RWPE2 (cell line): ENCODE measurements around the gene SH3RF1.
A peak's percentile ranks its signal among the peaks of the same experiment; 100 is the strongest.
"Not testable (repeated sequence)": the region's sequence is repeated elsewhere in the genome, so short reads cannot be mapped to it uniquely, and the experiment has no call there.

Experiments
- ATAC-seq: fragments of 200-7000 bp; cut with Tn5 transposase; 3 replicates; pipeline ENCODE4 v1.9.1; 2021; ENCODE audit warnings: low read depth
- DNase-seq: peaks from one replicate; pipeline ENCODE4 v3.0.0-alpha.2; 2020; ENCODE audit warnings: low spot score
- H3K27ac ChIP-seq: fragments of 450-650 bp; 2 replicates; pipeline ENCODE4 v1.5.1; 2017; ENCODE audit warnings: mild to moderate bottlenecking; ENCODE audit not compliant: poor library complexity, severe bottlenecking
- H3K27me3 ChIP-seq: fragments of 250-450 bp; sonication (Bioruptor Pico); 2 replicates; pipeline ENCODE4 v1.5.1; 2021; ENCODE audit warnings: mild to moderate bottlenecking, moderate library complexity; ENCODE audit not compliant: insufficient read depth, poor library complexity, severe bottlenecking
- H3K36me3 ChIP-seq: fragments of 250-450 bp; sonication (Bioruptor Pico); 2 replicates; pipeline ENCODE4 v1.5.1; 2020; ENCODE audit warnings: low read depth, mild to moderate bottlenecking, moderate library complexity
- H3K4me1 ChIP-seq: fragments of 250-450 bp; sonication (Bioruptor Pico); 2 replicates; pipeline ENCODE4 v1.5.1; 2021; ENCODE audit warnings: mild to moderate bottlenecking, moderate library complexity; ENCODE audit not compliant: insufficient read depth, poor library complexity, severe bottlenecking
- H3K4me3 ChIP-seq: fragments of 250-450 bp; sonication (Bioruptor Pico); 2 replicates; pipeline ENCODE4 v1.5.1; 2021; ENCODE audit warnings: mild to moderate bottlenecking, moderate library complexity; ENCODE audit not compliant: severe bottlenecking
- H3K9me3 ChIP-seq: fragments of 250-450 bp; sonication (Bioruptor Pico); 2 replicates; pipeline ENCODE4 v1.5.1; 2021; ENCODE audit warnings: mild to moderate bottlenecking, moderate library complexity; ENCODE audit not compliant: severe bottlenecking
- CTCF ChIP-seq: fragments of 450-650 bp; IDR thresholded peaks from one replicate; pipeline ENCODE4 v1.5.1; 2017; ENCODE audit warnings: mild to moderate bottlenecking, moderate library complexity; ENCODE audit not compliant: poor library complexity, severe bottlenecking

The SH3RF1 gene

GRCh38 chr4:169286562-169287301 lies 16.0 kb upstream of the SH3RF1 start:
- no peak for TF ChIP-seq CTCF

GRCh38 chr4:169283114-169283509 lies 12.4 kb upstream of the SH3RF1 start:
- Histone ChIP-seq H3K9me3 (no peaks in the 10 kb centered on the region), H3K27me3 (no peaks in the 10 kb centered on the region), H3K36me3 (no peaks in the 10 kb centered on the region), H3K4me1 (peaks cover 29% of the 10 kb centered on the region), H3K27ac (peak overlapping the region; percentile 75), H3K4me3 (no peak overlapping the region)
- DNase-seq (no peak), ATAC-seq (peak; percentile 91)
- TF ChIP-seq CTCF: no peak

More at GRCh38 chr4:169286562-169287301, 16.0 kb upstream of the SH3RF1 start:
- H3K27ac ChIP-seq: no peak overlapping the region
- no peak overlapping the region for H3K4me3 ChIP-seq
- H3K27me3 ChIP-seq: no peaks in the 10 kb centered on the region
- peaks cover 22% of the 10 kb centered on the region for H3K4me1 ChIP-seq
- DNase-seq: no peak
- H3K36me3 ChIP-seq: no peaks in the 10 kb centered on the region
- H3K9me3 ChIP-seq: no peaks in the 10 kb centered on the region
- no peak for ATAC-seq

- Histone ChIP-seq H3K27me3 (no peaks in the 10 kb centered on the region), H3K36me3 (no peaks in the 10 kb centered on the region), H3K4me1 (peaks cover 29% of the 10 kb centered on the region), H3K4me3 (no peak overlapping the region), H3K27ac (peak overlapping the region; percentile 75), H3K9me3 (no peaks in the 10 kb centered on the region)
- ATAC-seq: peak; percentile 95
- no peak for TF ChIP-seq CTCF
- no peak for DNase-seq
Observed at GRCh38 chr4:169282429-169283113, 11.8 kb upstream of the SH3RF1 start.

- no peak for ATAC-seq
- DNase-seq: no peak
- Histone ChIP-seq H3K4me1 (peaks cover 25% of the 10 kb centered on the region), H3K27me3 (no peaks in the 10 kb centered on the region), H3K36me3 (no peaks in the 10 kb centered on the region), H3K27ac (no peak overlapping the region), H3K9me3 (no peaks in the 10 kb centered on the region), H3K4me3 (no peak overlapping the region)
- no peak for TF ChIP-seq CTCF
Observed at GRCh38 chr4:169279108-169279507, 8.4 kb upstream of the SH3RF1 start.

GRCh38 chr4:169278624-169279023 lies 7.9 kb upstream of the SH3RF1 start:
- ATAC-seq: no peak
- Histone ChIP-seq H3K36me3 (no peaks in the 10 kb centered on the region), H3K9me3 (no peaks in the 10 kb centered on the region), H3K4me3 (no peak overlapping the region), H3K27ac (no peak overlapping the region), H3K27me3 (no peaks in the 10 kb centered on the region), H3K4me1 (peaks cover 20% of the 10 kb centered on the region)
- TF ChIP-seq CTCF: no peak
- DNase-seq: no peak

GRCh38 chr4:169277838-169278237 lies 7.1 kb upstream of the SH3RF1 start:
- not testable (repeated sequence) for H3K4me3 ChIP-seq, H3K27ac ChIP-seq, DNase-seq, ATAC-seq, H3K9me3 ChIP-seq, H3K36me3 ChIP-seq, H3K27me3 ChIP-seq
- H3K4me1 ChIP-seq: peaks cover 14% of the 10 kb centered on the region
